ENCODE results near the gene C1orf122. TPM values are rescaled to one million over a fixed set of nuclear protein-coding genes. Genes with fewer than 3 reads are reported as not detected.
A peak's percentile ranks its signal among the peaks of the same experiment; 100 is the strongest.

C1orf122 gene
- total RNA-seq (10 to 100 TPM; 19.5 to 72.6 TPM), polyA plus RNA-seq (ENCODE audit: insufficient read length in 2 of 2) (100 to 1,000 TPM; 107 to 110 TPM)
- long read RNA-seq, donor 1, transcript C1orf122-201 (3 exons, 973 nt) = minor isoform, 54 of 186 reads
- long read RNA-seq, donor 1, transcript C1orf122-202 (2 exons, 2,229 nt) = major isoform, 85 of 186 reads
- long read RNA-seq, donor 1, transcript C1orf122-204 (3 exons, 1,234 nt) = minor isoform, 20 of 186 reads
- long read RNA-seq, donor 1, partial matches to known transcripts = 18 of 186 reads
- long read RNA-seq, donor 1, other reads (novel, unspliced or antisense) = 9 of 186 reads
- long read RNA-seq, donor 2, transcript C1orf122-201 (3 exons, 973 nt) = minor isoform, 15 of 52 reads
- long read RNA-seq, donor 2, transcript C1orf122-202 (2 exons, 2,229 nt) = major isoform, 20 of 52 reads
- long read RNA-seq, donor 2, transcript C1orf122-204 (3 exons, 1,234 nt) = minor isoform, 11 of 52 reads
- long read RNA-seq, donor 2, partial matches to known transcripts = 6 of 52 reads
- long read RNA-seq, donor 2, other reads (novel, unspliced or antisense) = 0 of 52 reads
- long read RNA-seq, donor 3, transcript C1orf122-201 (3 exons, 973 nt) = minor isoform, 16 of 58 reads
- long read RNA-seq, donor 3, transcript C1orf122-204 (3 exons, 1,234 nt) = minor isoform, 11 of 58 reads
- long read RNA-seq, donor 3, transcript C1orf122-202 (2 exons, 2,229 nt) = major isoform, 25 of 58 reads
- long read RNA-seq, donor 3, partial matches to known transcripts = 6 of 58 reads
- long read RNA-seq, donor 3, other reads (novel, unspliced or antisense) = 0 of 58 reads
- long read RNA-seq, donor 4, transcript C1orf122-201 (3 exons, 973 nt) = minor isoform, 25 of 130 reads
- long read RNA-seq, donor 4, transcript C1orf122-202 (2 exons, 2,229 nt) = major isoform, 44 of 130 reads
- long read RNA-seq, donor 4, transcript C1orf122-204 (3 exons, 1,234 nt) = minor isoform, 18 of 130 reads
- long read RNA-seq, donor 4, partial matches to known transcripts = 30 of 130 reads
- long read RNA-seq, donor 4, other reads (novel, unspliced or antisense) = 13 of 130 reads

- Histone ChIP-seq H3K4me3 (ENCODE audit: low read depth, low read length) (peak within 1 kb of the TSS; percentile 70), H3K27ac (ENCODE audit: low read depth, low read length) (peak within 1 kb of the TSS; percentile 95), H3K36me3 (ENCODE audit: control insufficient read depth, insufficient read depth, low read length) (peaks cover 29% of the 10 kb centered on the region), H3K9me3 (ENCODE audit: control insufficient read depth, insufficient read depth, low read length) (no peaks in the 10 kb centered on the region), H3K27me3 (ENCODE audit: control insufficient read depth, insufficient read depth, low read length) (no peaks in the 10 kb centered on the region), H3K4me1 (ENCODE audit: control insufficient read depth, insufficient read depth, low read length) (peaks cover 23% of the 10 kb centered on the region)
- peak; percentile 74 to 98 (median 92) for DNase-seq (ENCODE audit: low read depth in 4 of 6, low spot score in 6 of 6)
- under 1% methylated on average over 89 of the region's 95 CpGs for WGBS (ENCODE audit: insufficient coverage)
Measured at GRCh38 chr1:37807555-37808368, at the start of gene C1orf122, which contains the start of gene YRDC. Gene C1orf122, plus strand, starts transcription at chr1:37807790. Its CDS starts 615 bp downstream, at chr1:37808405. Gene YRDC, minus strand, starts transcription at chr1:37808208. Its CDS starts 28 bp downstream, at chr1:37808180.

- DNase-seq (ENCODE audit: low read depth in 4 of 6, low spot score in 6 of 6) = no peak
- Histone ChIP-seq H3K4me3 (ENCODE audit: low read depth, low read length) (no peak overlapping the region), H3K9me3 (ENCODE audit: control insufficient read depth, insufficient read depth, low read length) (no peaks in the 10 kb centered on the region), H3K36me3 (ENCODE audit: control insufficient read depth, insufficient read depth, low read length) (peaks cover 10% of the 10 kb centered on the region), H3K27ac (ENCODE audit: low read depth, low read length) (no peak overlapping the region), H3K4me1 (ENCODE audit: control insufficient read depth, insufficient read depth, low read length) (peaks cover 15% of the 10 kb centered on the region), H3K27me3 (ENCODE audit: control insufficient read depth, insufficient read depth, low read length) (peaks cover 46% of the 10 kb centered on the region)
- 90% methylated on average over 1 of the region's 2 CpGs for WGBS (ENCODE audit: insufficient coverage)
Measured at GRCh38 chr1:37759451-37759850, 48.1 kb upstream of the C1orf122 start.

GRCh38 chr1:37761416-37762095 lies 46.0 kb upstream of the C1orf122 start:
- WGBS (ENCODE audit: insufficient coverage) = 51% methylated on average over 68 of the region's 68 CpGs
- Histone ChIP-seq H3K4me3 (ENCODE audit: low read depth, low read length) (no peak overlapping the region), H3K36me3 (ENCODE audit: control insufficient read depth, insufficient read depth, low read length) (peaks cover 10% of the 10 kb centered on the region), H3K27me3 (ENCODE audit: control insufficient read depth, insufficient read depth, low read length) (peaks cover 63% of the 10 kb centered on the region), H3K4me1 (ENCODE audit: control insufficient read depth, insufficient read depth, low read length) (peaks cover 33% of the 10 kb centered on the region), H3K27ac (ENCODE audit: low read depth, low read length) (no peak overlapping the region), H3K9me3 (ENCODE audit: control insufficient read depth, insufficient read depth, low read length) (no peaks in the 10 kb centered on the region)
- DNase-seq (ENCODE audit: low read depth in 4 of 6, low spot score in 6 of 6) = peak in 1 of 6 donors; percentile 27

GRCh38 chr1:37762516-37762915 lies 45.1 kb upstream of the C1orf122 start:
- Histone ChIP-seq H3K27ac (ENCODE audit: low read depth, low read length) (no peak overlapping the region), H3K4me3 (ENCODE audit: low read depth, low read length) (no peak overlapping the region), H3K4me1 (ENCODE audit: control insufficient read depth, insufficient read depth, low read length) (peaks cover 33% of the 10 kb centered on the region), H3K27me3 (ENCODE audit: control insufficient read depth, insufficient read depth, low read length) (peaks cover 66% of the 10 kb centered on the region), H3K36me3 (ENCODE audit: control insufficient read depth, insufficient read depth, low read length) (peaks cover 10% of the 10 kb centered on the region), H3K9me3 (ENCODE audit: control insufficient read depth, insufficient read depth, low read length) (no peaks in the 10 kb centered on the region)
- WGBS (ENCODE audit: insufficient coverage) = 63% methylated on average over 1 of the region's 2 CpGs
- no peak for DNase-seq (ENCODE audit: low read depth in 4 of 6, low spot score in 6 of 6)

- Histone ChIP-seq H3K9me3 (ENCODE audit: control insufficient read depth, insufficient read depth, low read length) (no peaks in the 10 kb centered on the region), H3K36me3 (ENCODE audit: control insufficient read depth, insufficient read depth, low read length) (peaks cover 10% of the 10 kb centered on the region), H3K27me3 (ENCODE audit: control insufficient read depth, insufficient read depth, low read length) (peaks cover 69% of the 10 kb centered on the region), H3K4me1 (ENCODE audit: control insufficient read depth, insufficient read depth, low read length) (peaks cover 33% of the 10 kb centered on the region), H3K4me3 (ENCODE audit: low read depth, low read length) (peak overlapping the region; percentile 40), H3K27ac (ENCODE audit: low read depth, low read length) (no peak overlapping the region)
- WGBS (ENCODE audit: insufficient coverage) = 10% methylated on average over 24 of the region's 25 CpGs
- peak in 1 of 6 donors; percentile 63 for DNase-seq (ENCODE audit: low read depth in 4 of 6, low spot score in 6 of 6)
Measured at GRCh38 chr1:37763791-37764413, 43.7 kb upstream of the C1orf122 start.

GRCh38 chr1:37764414-37764825 lies 43.2 kb upstream of the C1orf122 start:
- peaks cover 73% of the 10 kb centered on the region for H3K27me3 ChIP-seq (ENCODE audit: control insufficient read depth, insufficient read depth, low read length)
- H3K4me1 ChIP-seq (ENCODE audit: control insufficient read depth, insufficient read depth, low read length) = peaks cover 33% of the 10 kb centered on the region
- no peaks in the 10 kb centered on the region for H3K9me3 ChIP-seq (ENCODE audit: control insufficient read depth, insufficient read depth, low read length)
- H3K27ac ChIP-seq (ENCODE audit: low read depth, low read length) = no peak overlapping the region
- WGBS (ENCODE audit: insufficient coverage) = under 1% methylated on average over 29 of the region's 29 CpGs
- peak in 4 of 6 donors; percentile 21 to 75 (median 54) for DNase-seq (ENCODE audit: low read depth in 4 of 6, low spot score in 6 of 6)
- peak overlapping the region; percentile 40 for H3K4me3 ChIP-seq (ENCODE audit: low read depth, low read length)
- peaks cover 10% of the 10 kb centered on the region for H3K36me3 ChIP-seq (ENCODE audit: control insufficient read depth, insufficient read depth, low read length)

- H3K27ac ChIP-seq (ENCODE audit: low read depth, low read length) = no peak within 1 kb of the TSS
- no peaks in the 10 kb centered on the region for H3K9me3 ChIP-seq (ENCODE audit: control insufficient read depth, insufficient read depth, low read length)
- peak; percentile 68 to 98 (median 84) for DNase-seq (ENCODE audit: low read depth in 4 of 6, low spot score in 6 of 6)
- H3K4me3 ChIP-seq (ENCODE audit: low read depth, low read length) = peak within 1 kb of the TSS; percentile 40
- WGBS (ENCODE audit: insufficient coverage) = under 1% methylated on average over 31 of the region's 33 CpGs
- H3K36me3 ChIP-seq (ENCODE audit: control insufficient read depth, insufficient read depth, low read length) = peaks cover 10% of the 10 kb centered on the region
- peaks cover 76% of the 10 kb centered on the region for H3K27me3 ChIP-seq (ENCODE audit: control insufficient read depth, insufficient read depth, low read length)
- peaks cover 33% of the 10 kb centered on the region for H3K4me1 ChIP-seq (ENCODE audit: control insufficient read depth, insufficient read depth, low read length)
Measured at GRCh38 chr1:37764888-37765441, 42.6 kb upstream of the C1orf122 start, which contains the start of gene EPHA10. Gene EPHA10, minus strand, starts transcription at chr1:37765120. Its CDS starts 54 bp downstream, at chr1:37765066.

All from spinal cord (tissue), 10 donors.